HepG2 (cell line): ENCODE results near the gene ADAT3. TPM values are rescaled to one million over a fixed set of nuclear protein-coding genes. Genes with fewer than 3 reads are reported as not detected.

Source experiments
- AKNA ChIP-seq: sonication (generic); formaldehyde crosslinking; IDR thresholded peaks from 2 replicates; pipeline ENCODE4 v1.4.0; 2020; ENCODE audit warnings: missing genetic modification reagents, borderline replicate concordance
- CENPX ChIP-seq: sonication (generic); formaldehyde crosslinking; IDR thresholded peaks from 2 replicates; pipeline ENCODE4 v1.9.0; 2021; ENCODE audit warnings: mild to moderate bottlenecking, missing genetic modification reagents, moderate library complexity
- FLYWCH1 ChIP-seq: sonication (generic); formaldehyde crosslinking; IDR thresholded peaks from 2 replicates; pipeline ENCODE4 v1.8.1; 2023; ENCODE audit warnings: mild to moderate bottlenecking, missing genetic modification reagents
- HNF4G ChIP-seq, 2 experiments: sonication (generic) in 1 of 2; formaldehyde crosslinking in 1 of 2; IDR thresholded peaks; 2 replicates each; pipeline versions ENCODE4 v1.4.0 to v1.6.1; 2011 to 2020; ENCODE audit warnings: borderline replicate concordance in 2 of 2, low read depth in 2 of 2, mild to moderate bottlenecking in 2 of 2, low read length in 1 of 2, missing genetic modification reagents in 1 of 2, moderate library complexity in 1 of 2
- MXD3 ChIP-seq: IDR thresholded peaks from 2 replicates; pipeline ENCODE4 v1.6.1; 2016; ENCODE audit warnings: mild to moderate bottlenecking, missing biosample characterization, missing genetic modification reagents
- ZBTB43 ChIP-seq: sonication (generic); formaldehyde crosslinking; conservative IDR thresholded peaks from 2 replicates; pipeline ENCODE4 v1.4.0; 2020; ENCODE audit warnings: missing genetic modification reagents
- ZIK1 ChIP-seq: sonication (generic); formaldehyde crosslinking; IDR thresholded peaks from 2 replicates; pipeline ENCODE4 v1.5.0; 2020; ENCODE audit warnings: mild to moderate bottlenecking, low read depth, missing genetic modification reagents, borderline replicate concordance
- ZNF124 ChIP-seq: sonication (generic); formaldehyde crosslinking; IDR thresholded peaks from 2 replicates; pipeline ENCODE4 v1.4.0; 2020; ENCODE audit warnings: missing genetic modification reagents
- ZNF354B ChIP-seq: sonication (generic); formaldehyde crosslinking; IDR thresholded peaks from 2 replicates; pipeline ENCODE4 v1.8.0; 2022; ENCODE audit warnings: mild to moderate bottlenecking, missing genetic modification reagents
- ZNF605 ChIP-seq: sonication (generic); formaldehyde crosslinking; IDR thresholded peaks from 2 replicates; pipeline ENCODE4 v1.8.0; 2022; ENCODE audit warnings: mild to moderate bottlenecking, missing genetic modification reagents
- ZNF646 ChIP-seq: sonication (generic); formaldehyde crosslinking; IDR thresholded peaks from 2 replicates; pipeline ENCODE4 v1.9.0; 2021; ENCODE audit warnings: mild to moderate bottlenecking, missing genetic modification reagents
- ZNF672 ChIP-seq: sonication (generic); formaldehyde crosslinking; IDR thresholded peaks from 2 replicates; pipeline ENCODE4 v1.8.1; 2022; ENCODE audit warnings: missing genetic modification reagents
- ZSCAN29 ChIP-seq: sonication (generic); formaldehyde crosslinking; conservative IDR thresholded peaks from 2 replicates; pipeline ENCODE4 v1.4.0; 2020; ENCODE audit warnings: mild to moderate bottlenecking, missing genetic modification reagents
- polyA plus RNA-seq, 8 experiments: library from polyadenylated mRNA; depleted of rRNA in 3 of 8; stranded (reverse) in 7 of 8; unstranded in 1 of 8; fragments of >200 nt; fragmentation: Illumina TruSeq in 4 of 8; extraction: Trizol in 4 of 8; gene quantifications; 2 replicates each; pipeline versions ENCODE4 v1.2.1 to v1.2.3, GENCODE V29; 2011 to 2016; ENCODE audit warnings: low read depth in 4 of 8, missing spikeins in 1 of 8, mixed read lengths in 1 of 8; ENCODE audit not compliant: insufficient read depth in 1 of 8
- total RNA-seq, 5 experiments: library from RNA; depleted of rRNA; stranded (reverse); fragments of >200 nt; fragmentation: Illumina TruSeq; extraction: Trizol; gene quantifications; 2 replicates each; pipeline ENCODE4 v1.2.3, GENCODE V29; 2016; ENCODE audit warnings: low read depth in 1 of 5

Gene ADAT3
- total and polyA plus RNA-seq, 2 of the 13 experiments (the other 11 are each of a cell fraction or from before 2014, with no cell fraction given), result 0.95 to 3.5 TPM

GRCh38 chr19:1905110-1905862 lies at the start of gene ADAT3, which contains the start of gene SCAMP4 (continued):
- TF ChIP-seq AKNA (CRISPR knock-in tag), result no peak
- no peak for TF ChIP-seq MXD3 (CRISPR knock-in tag)
- TF ChIP-seq ZNF124, result no peak
- no peak for TF ChIP-seq ZIK1 (CRISPR knock-in tag)
- TF ChIP-seq ZSCAN29 (CRISPR knock-in tag), result no peak; the same call in 1 of the 2 replicates
- no peak; the same call in 1 of the 2 replicates for TF ChIP-seq HNF4G (IDR thresholded peaks at IDR 0.05; ENCODE audit: borderline replicate concordance, low read depth, low read length)
- TF ChIP-seq HNF4G (CRISPR knock-in tag; IDR thresholded peaks at IDR 0.05; ENCODE audit: borderline replicate concordance, low read depth), result no peak
- TF ChIP-seq FLYWCH1 (CRISPR knock-in tag), result no peak
- TF ChIP-seq ZNF605 (CRISPR knock-in tag), result peak; percentile 50; the same call in 1 of the 2 replicates
- TF ChIP-seq ZNF646 (CRISPR knock-in tag), result no peak
- TF ChIP-seq ZBTB43 (CRISPR knock-in tag), result no peak
- TF ChIP-seq CENPX (CRISPR knock-in tag), result no peak
- TF ChIP-seq ZNF672 (CRISPR knock-in tag), result peak; percentile 100
- no peak for TF ChIP-seq ZNF354B
